PC-3 (cell line): Measurements from ENCODE around the gene MCTP2. TPM values are rescaled to one million over a fixed set of nuclear protein-coding genes. Genes with fewer than 3 reads are reported as not detected.
"Not testable (repeated sequence)": the region's sequence is repeated elsewhere in the genome, so short reads cannot be mapped to it uniquely, and the experiment has no call there.

ENCODE experiments used
- ATAC-seq: fragments of 200-7000 bp; cut with Tn5 transposase; 2 replicates; pipeline ENCODE4 v1.9.1; 2020; ENCODE audit warnings: mild to moderate bottlenecking, moderate library complexity
- BruUV-seq: library from RNA; stranded (reverse); fragments of 400-500 nt; replicated peaks from 2 replicates; lab custom pipeline; 2021; lab: Mats Ljungman, UMichigan
- CTCF ChIA-PET: fragments of 300-600 bp; sonication (Branson Sonifier 250); formaldehyde crosslinking; loops from one replicate; lab custom pipeline; 2022; ENCODE audit warnings: antibody characterized with exemption; lab: Charles Lee
- POLR2A ChIA-PET: fragments of 300-600 bp; sonication (Branson Sonifier 250); formaldehyde crosslinking; loops from one replicate; lab custom pipeline; 2022; ENCODE audit warnings: antibody characterized with exemption; ENCODE audit not compliant: unreplicated experiment; lab: Charles Lee
- DNase-seq: peaks from one replicate; pipeline ENCODE4 v3.0.0-alpha.2; 2015
- H2AFZ ChIP-seq: fragments of 300-600 bp; sonication (generic); 2 replicates; pipeline ENCODE4 v1.6.0; 2016; ENCODE audit warnings: antibody characterized with exemption, low read length
- H3F3A ChIP-seq: fragments of 300-600 bp; sonication (generic); one replicate; pipeline ENCODE4 v1.6.0; 2017; ENCODE audit warnings: antibody characterized with exemption, low read length, control low read depth, mild to moderate bottlenecking; ENCODE audit not compliant: unreplicated experiment
- H3K27ac ChIP-seq: fragments of 300-600 bp; sonication (generic); 2 replicates; pipeline ENCODE4 v1.5.1; 2016; ENCODE audit warnings: mild to moderate bottlenecking, low read length
- H3K27me3 ChIP-seq: fragments of 300-600 bp; sonication (generic); 2 replicates; pipeline ENCODE4 v1.6.1; 2016; ENCODE audit warnings: low read length, mixed read lengths
- H3K36me3 ChIP-seq: fragments of 300-600 bp; sonication (generic); 2 replicates; pipeline ENCODE4 v1.6.1; 2016; ENCODE audit warnings: low read depth, mixed run types, low read length, mixed read lengths
- H3K4me1 ChIP-seq: fragments of 300-600 bp; sonication (generic); 2 replicates; pipeline ENCODE4 v1.5.1; 2016; ENCODE audit warnings: low read length; ENCODE audit not compliant: insufficient read depth
- H3K4me2 ChIP-seq: fragments of 300-600 bp; sonication (generic); 2 replicates; pipeline ENCODE4 v1.6.0; 2016; ENCODE audit warnings: low read length
- H3K4me3 ChIP-seq: fragments of 300-600 bp; sonication (generic); 2 replicates; pipeline ENCODE4 v1.5.1; 2016; ENCODE audit warnings: mild to moderate bottlenecking, low read length, mixed read lengths
- H3K79me2 ChIP-seq: fragments of 300-600 bp; sonication (generic); 2 replicates; pipeline ENCODE4 v1.6.1; 2017; ENCODE audit warnings: low read length, mixed read lengths
- H3K9ac ChIP-seq: fragments of 300-600 bp; sonication (generic); 2 replicates; pipeline ENCODE4 v1.6.0; 2016; ENCODE audit warnings: mild to moderate bottlenecking, low read length
- H3K9me2 ChIP-seq: fragments of 300-600 bp; sonication (generic); replicated peaks from 2 replicates; pipeline ENCODE4 v1.6.1; 2016; ENCODE audit warnings: mixed run types, low read length, mixed read lengths
- H3K9me3 ChIP-seq: fragments of 300-600 bp; sonication (generic); 2 replicates; pipeline ENCODE4 v1.6.1; 2016; ENCODE audit warnings: low read length, mixed read lengths
- H4K20me1 ChIP-seq: fragments of 300-600 bp; sonication (generic); 2 replicates; pipeline ENCODE4 v1.6.1; 2016; ENCODE audit warnings: low read length, mixed read lengths
- EZH2 ChIP-seq: fragments of 300-600 bp; sonication (generic); IDR thresholded peaks from one replicate; pipeline ENCODE4 v1.6.1; 2017; ENCODE audit warnings: antibody characterized with exemption, mild to moderate bottlenecking, low read length; ENCODE audit not compliant: unreplicated experiment
- EZH2phosphoT487 ChIP-seq: fragments of 300-600 bp; sonication (generic); IDR thresholded peaks from 2 replicates; pipeline ENCODE4 v1.6.1; 2018; ENCODE audit warnings: mild to moderate bottlenecking, antibody characterized with exemption, low read length, borderline replicate concordance
- intact Hi-C: fragments of 100-400 bp; cut with micrococcal nuclease; formaldehyde crosslinking; loops from 2 replicates; pipeline ENCODE4 v1.9.0; 2023
- total RNA-seq: library from RNA; depleted of rRNA; stranded (reverse); fragments of >200 nt; gene quantifications from 2 replicates; pipeline ENCODE4 v1.2.3, GENCODE V29; 2014
- TF ChIP-seq, protein P1 (sequence below): fragments of 300-600 bp; sonication (generic); conservative IDR thresholded peaks from 2 replicates; pipeline ENCODE4 v1.5.1; 2017; ENCODE audit warnings: antibody characterized with exemption, low read depth, mild to moderate bottlenecking, low read length

Gene MCTP2
- total RNA-seq, 1 experiment from 2014 or later, result 6.2 TPM

DNA sequence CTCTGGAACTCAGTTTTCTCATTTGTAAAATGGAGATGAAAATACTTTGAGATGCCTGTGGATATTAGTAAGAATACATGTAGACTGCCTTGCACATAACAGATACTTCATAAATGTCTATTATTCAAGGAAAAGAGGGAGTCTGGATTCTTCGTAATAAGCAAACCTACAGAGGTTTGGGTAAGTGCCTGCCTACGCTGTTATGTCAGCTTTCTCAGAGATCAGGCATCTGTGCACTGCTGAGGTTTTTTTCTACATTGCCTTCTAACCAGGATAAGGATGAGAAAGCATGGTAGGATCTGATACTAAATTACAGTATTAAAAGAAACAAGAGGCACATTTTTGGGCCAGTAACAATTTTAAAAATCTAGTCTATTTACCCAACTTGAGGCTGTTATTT is 10.9 kb downstream of the MCTP2 start:
- CTCF ChIA-PET, result no interaction called here
- Histone ChIP-seq H4K20me1 (no peaks in the 10 kb centered on the region), H3K4me2 (no peak overlapping the region), H3F3A (peaks cover 3% of the 10 kb centered on the region), H3K9me3 (no peaks in the 10 kb centered on the region), H3K4me1 (peaks cover 18% of the 10 kb centered on the region), H3K9ac (no peak overlapping the region), H3K27me3 (no peaks in the 10 kb centered on the region), H2AFZ (no peak overlapping the region), H3K4me3 (no peak overlapping the region), H3K36me3 (no peaks in the 10 kb centered on the region), H3K27ac (no peak overlapping the region), H3K9me2 (no peaks in the 10 kb centered on the region), H3K79me2 (0 out of 2 replicates have a peak, but pooled peaks cover 4% of the 10 kb centered on the region)
- no TSS peak for BruUV-seq
- TF ChIP-seq EZH2phosphoT487 (no peak), EZH2 (no peak)
- TF ChIP-seq, protein P1, sequence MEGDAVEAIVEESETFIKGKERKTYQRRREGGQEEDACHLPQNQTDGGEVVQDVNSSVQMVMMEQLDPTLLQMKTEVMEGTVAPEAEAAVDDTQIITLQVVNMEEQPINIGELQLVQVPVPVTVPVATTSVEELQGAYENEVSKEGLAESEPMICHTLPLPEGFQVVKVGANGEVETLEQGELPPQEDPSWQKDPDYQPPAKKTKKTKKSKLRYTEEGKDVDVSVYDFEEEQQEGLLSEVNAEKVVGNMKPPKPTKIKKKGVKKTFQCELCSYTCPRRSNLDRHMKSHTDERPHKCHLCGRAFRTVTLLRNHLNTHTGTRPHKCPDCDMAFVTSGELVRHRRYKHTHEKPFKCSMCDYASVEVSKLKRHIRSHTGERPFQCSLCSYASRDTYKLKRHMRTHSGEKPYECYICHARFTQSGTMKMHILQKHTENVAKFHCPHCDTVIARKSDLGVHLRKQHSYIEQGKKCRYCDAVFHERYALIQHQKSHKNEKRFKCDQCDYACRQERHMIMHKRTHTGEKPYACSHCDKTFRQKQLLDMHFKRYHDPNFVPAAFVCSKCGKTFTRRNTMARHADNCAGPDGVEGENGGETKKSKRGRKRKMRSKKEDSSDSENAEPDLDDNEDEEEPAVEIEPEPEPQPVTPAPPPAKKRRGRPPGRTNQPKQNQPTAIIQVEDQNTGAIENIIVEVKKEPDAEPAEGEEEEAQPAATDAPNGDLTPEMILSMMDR, result no peak
- ATAC-seq (no peak), DNase-seq (no peak)
- intact Hi-C loops, result no loop called here
- POLR2A ChIA-PET, result no interaction called here

- intact Hi-C loops, H3F3A ChIP-seq, H3K9me2 ChIP-seq, H3K9ac ChIP-seq, CTCF ChIA-PET, ATAC-seq, H3K4me2 ChIP-seq, H3K79me2 ChIP-seq, H3K4me3 ChIP-seq, BruUV-seq, H4K20me1 ChIP-seq, H3K27ac ChIP-seq, H2AFZ ChIP-seq, H3K9me3 ChIP-seq, POLR2A ChIA-PET, H3K27me3 ChIP-seq, DNase-seq, H3K36me3 ChIP-seq: not testable (repeated sequence)
- H3K4me1 ChIP-seq, result peaks cover 14% of the 10 kb centered on the region
These were observed 11.6 kb downstream of the MCTP2 start for GRCh38 chr15:94243003-94243402.

GRCh38 chr15:94243418-94243817 is 12.1 kb downstream of the MCTP2 start:
- Histone ChIP-seq H3K36me3 (no peaks in the 10 kb centered on the region), H3K27ac (no peak overlapping the region), H3K4me3 (no peak overlapping the region), H4K20me1 (no peaks in the 10 kb centered on the region), H3K9me2 (no peaks in the 10 kb centered on the region), H3K27me3 (no peaks in the 10 kb centered on the region), H3K4me2 (no peak overlapping the region), H3K4me1 (peaks cover 17% of the 10 kb centered on the region), H3K79me2 (0 out of 2 replicates have a peak, but pooled peaks cover 4% of the 10 kb centered on the region), H3F3A (no peaks in the 10 kb centered on the region), H3K9me3 (no peaks in the 10 kb centered on the region), H2AFZ (no peak overlapping the region), H3K9ac (no peak overlapping the region)
- intact Hi-C loops, result no loop called here
- ChIA-PET CTCF (no interaction called here), POLR2A (no interaction called here)
- no TSS peak for BruUV-seq
- ATAC-seq (no peak), DNase-seq (no peak)
- TF ChIP-seq EZH2phosphoT487 (no peak), EZH2 (no peak)
- TF ChIP-seq, protein P1, result no peak
